SK-N-SH (cell line): ENCODE data around the gene SPRED2.

Experiments used
- CTCF ChIP-seq: fragments of 200-600 bp; sonication (generic); IDR thresholded peaks from 2 replicates; pipeline ENCODE4 v1.6.1; 2017; ENCODE audit warnings: antibody characterized with exemption, mild to moderate bottlenecking, moderate library complexity
- PBX3 ChIP-seq: IDR thresholded peaks from 2 replicates; pipeline ENCODE4; 2012
- POLR2AphosphoS5 ChIP-seq: IDR thresholded peaks from 2 replicates; pipeline ENCODE4 v1.6.1; 2012; ENCODE audit warnings: low read depth, low read length
- RFX5 ChIP-seq: IDR thresholded peaks from 2 replicates; pipeline ENCODE4 v1.6.1; 2012; ENCODE audit warnings: mild to moderate bottlenecking, improper control_type of control experiment, low read length
- SIN3A ChIP-seq: IDR thresholded peaks from 2 replicates; pipeline ENCODE4 v1.6.1; 2012; ENCODE audit warnings: low read depth, mild to moderate bottlenecking, low read length, moderate library complexity, borderline replicate concordance
- SMC3 ChIP-seq: IDR thresholded peaks from 2 replicates; pipeline ENCODE4 v1.6.1; 2012; ENCODE audit warnings: low read depth, low read length, improper control_type of control experiment
- TAF1 ChIP-seq: IDR thresholded peaks from 2 replicates; pipeline ENCODE4 v1.6.1; 2012; ENCODE audit warnings: low read depth, mild to moderate bottlenecking, low read length, moderate library complexity, borderline replicate concordance

GRCh38 chr2:65311049-65311448, 121.3 kb downstream of the SPRED2 start:
- TF ChIP-seq SIN3A (no peak), CTCF (no peak), POLR2AphosphoS5 (no peak), TAF1 (no peak), RFX5 (no peak), SMC3 (no peak), PBX3 (no peak)
